Bronchial epithelial cell (primary cell): ENCODE data around the gene UGT3A2. TPM values are rescaled to one million over a fixed set of nuclear protein-coding genes. Genes with fewer than 3 reads are reported as not detected.

ENCODE experiments used
- DNase-seq: peaks from one replicate; pipeline ENCODE4 v3.0.0-alpha.2; 2010; ENCODE audit warnings: low read depth
- FAIRE-seq: peaks from 2 replicates; lab custom pipeline; 2011; peaks lifted over from hg19 to GRCh38; lab: Jason Lieb, UNC
- H3K27me3 ChIP-seq: 2 replicates; pipeline ENCODE4 v1.5.1; 2011; ENCODE audit warnings: low read length; ENCODE audit not compliant: control insufficient read depth, insufficient read depth
- H3K36me3 ChIP-seq: 2 replicates; pipeline ENCODE4 v1.5.1; 2011; ENCODE audit warnings: low read length; ENCODE audit not compliant: control insufficient read depth, insufficient read depth
- H3K4me3 ChIP-seq: 2 replicates; pipeline ENCODE4 v1.5.1; 2011; ENCODE audit warnings: mild to moderate bottlenecking, low read depth, low read length, control low read depth
- CTCF ChIP-seq: IDR thresholded peaks from 2 replicates; pipeline ENCODE4 v1.5.1; 2011; ENCODE audit warnings: mild to moderate bottlenecking, moderate library complexity, low read length, control low read depth, inconsistent platforms; ENCODE audit not compliant: insufficient read depth, severe bottlenecking
- total RNA-seq: library from RNA; depleted of rRNA; stranded (reverse); fragments of >200 nt; gene quantifications from 2 replicates; pipeline ENCODE4 v1.2.1, GENCODE V29; 2014

Gene UGT3A2
- total RNA-seq, 1 donor from 2014 or later: not detected

- no peak for TF ChIP-seq CTCF
- Histone ChIP-seq H3K27me3 (peaks cover 4% of the 10 kb centered on the region), H3K36me3 (no peaks in the 10 kb centered on the region), H3K4me3 (no peak overlapping the region)
- DNase-seq: no peak
- FAIRE-seq: peak; percentile 23
These were observed 4.2 kb upstream of the UGT3A2 start for GRCh38 chr5:36070687-36071571.

- DNase-seq (no peak), FAIRE-seq (no peak)
- no peak for TF ChIP-seq CTCF
- peaks cover 4% of the 10 kb centered on the region for H3K27me3 ChIP-seq
- no peaks in the 10 kb centered on the region for H3K36me3 ChIP-seq
- H3K4me3 ChIP-seq: no peak overlapping the region
These were observed 2.1 kb upstream of the UGT3A2 start for GRCh38 chr5:36068751-36069281.

- no peak overlapping the region for H3K4me3 ChIP-seq
- no peaks in the 10 kb centered on the region for H3K36me3 ChIP-seq
- TF ChIP-seq CTCF: no peak
- H3K27me3 ChIP-seq: peaks cover 4% of the 10 kb centered on the region
- FAIRE-seq (no peak), DNase-seq (no peak)
These were observed 612 bp downstream of the UGT3A2 start for GRCh38 chr5:36066001-36066539.

- H3K4me3 ChIP-seq: no peak overlapping the region
- no peak for TF ChIP-seq CTCF
- DNase-seq (no peak), FAIRE-seq (no peak)
- H3K36me3 ChIP-seq: no peaks in the 10 kb centered on the region
- H3K27me3 ChIP-seq: no peaks in the 10 kb centered on the region
These were observed 6.2 kb downstream of the UGT3A2 start for GRCh38 chr5:36060420-36060887.

GRCh38 chr5:36059571-36060419 is 6.9 kb downstream of the UGT3A2 start:
- TF ChIP-seq CTCF: no peak
- FAIRE-seq (no peak), DNase-seq (peak; percentile 25)
- Histone ChIP-seq H3K27me3 (no peaks in the 10 kb centered on the region), H3K4me3 (no peak overlapping the region), H3K36me3 (no peaks in the 10 kb centered on the region)
